ENCODE results near the gene RFX2. TPM values are rescaled to one million over a fixed set of nuclear protein-coding genes. Genes with fewer than 3 reads are reported as not detected.
A peak's percentile ranks its signal among the peaks of the same experiment; 100 is the strongest.

Gene RFX2
- total and polyA plus RNA-seq, 2 donors from 2014 or later = 4.6 to 12.6 TPM

- peaks cover 4 to 18% (median 14%) of the 10 kb centered on the region in 3 donors for H3K4me1 ChIP-seq (ENCODE audit: control insufficient read depth in 2 of 3, insufficient read depth in 2 of 3, low read depth in 1 of 3, low read length in 3 of 3)
- intact Hi-C loops (cut with DNase I) = no loop called here
- FAIRE-seq (no peak), DNase-seq (peak in 2 of 5 donors; percentile 57 to 90)
- no peaks in the 10 kb centered on the region for H3K36me3 ChIP-seq (ENCODE audit: control insufficient read depth in 2 of 3, insufficient read depth in 3 of 3, low read length in 3 of 3)
- H3K4me3 ChIP-seq (ENCODE audit: low read length in 3 of 3) = no peak overlapping the region
- no peak overlapping the region for H3K9ac ChIP-seq (ENCODE audit: low read length in 3 of 3)
- H3K27ac ChIP-seq (ENCODE audit: low read depth in 2 of 2, low read length in 2 of 2) = no peak overlapping the region
- H3K9me3 ChIP-seq (ENCODE audit: control insufficient read depth in 2 of 3, insufficient read depth in 1 of 3, low read length in 3 of 3) = no peaks in the 10 kb centered on the region
- no peaks in the 10 kb centered on the region for H3K27me3 ChIP-seq (ENCODE audit: control insufficient read depth, insufficient read depth, low read length)
- TF ChIP-seq CTCF (IDR thresholded peaks at IDR 0.05; ENCODE audit: borderline replicate concordance, extremely low read depth, insufficient read depth) = no peak
These were observed 162.9 kb downstream of the RFX2 start for GRCh38 chr19:5947435-5947834.

GRCh38 chr19:5943623-5944022 lies 166.7 kb downstream of the RFX2 start:
- intact Hi-C loops (cut with DNase I) = no loop called here
- TF ChIP-seq CTCF (IDR thresholded peaks at IDR 0.05; ENCODE audit: borderline replicate concordance, extremely low read depth, insufficient read depth) = no peak
- Histone ChIP-seq H3K9me3 (ENCODE audit: control insufficient read depth in 2 of 3, insufficient read depth in 1 of 3, low read length in 3 of 3) (no peaks in the 10 kb centered on the region), H3K4me3 (ENCODE audit: low read length in 3 of 3) (no peak overlapping the region), H3K9ac (ENCODE audit: low read length in 3 of 3) (no peak overlapping the region), H3K36me3 (ENCODE audit: control insufficient read depth in 2 of 3, insufficient read depth in 3 of 3, low read length in 3 of 3) (peaks cover 0 to 13% (median 10%) of the 10 kb centered on the region in 3 donors), H3K4me1 (ENCODE audit: control insufficient read depth in 2 of 3, insufficient read depth in 2 of 3, low read depth in 1 of 3, low read length in 3 of 3) (peaks cover 0 to 5% (median 3%) of the 10 kb centered on the region in 3 donors), H3K27ac (ENCODE audit: low read depth in 2 of 2, low read length in 2 of 2) (no peak overlapping the region), H3K27me3 (ENCODE audit: control insufficient read depth, insufficient read depth, low read length) (no peaks in the 10 kb centered on the region)
- FAIRE-seq (no peak), DNase-seq (no peak)

Other genes with a start within 250 kb of the RFX2 start
- 0.22 TPM for gene FUT5, start 240.0 kb downstream of the RFX2 start, total RNA-seq
- not detected for gene FUT5, start 240.0 kb downstream of the RFX2 start, polyA plus RNA-seq (ENCODE audit: insufficient read depth, low read depth, low replicate concordance)
- gene NDUFA11, start 206.7 kb downstream of the RFX2 start, total RNA-seq = 200 TPM
- 763 TPM for gene NDUFA11, start 206.7 kb downstream of the RFX2 start, polyA plus RNA-seq (ENCODE audit: insufficient read depth, low read depth, low replicate concordance)
- 8.7 TPM for gene VMAC, start 205.6 kb downstream of the RFX2 start, total RNA-seq
- 2.3 TPM for gene VMAC, start 205.6 kb downstream of the RFX2 start, polyA plus RNA-seq (ENCODE audit: insufficient read depth, low read depth, low replicate concordance)
- 82.1 TPM for gene CAPS, start 196.2 kb downstream of the RFX2 start, total RNA-seq
- gene CAPS, start 196.2 kb downstream of the RFX2 start, polyA plus RNA-seq (ENCODE audit: insufficient read depth, low read depth, low replicate concordance) = 53.0 TPM
- 69.7 TPM for gene RANBP3, start 132.4 kb downstream of the RFX2 start, total RNA-seq
- gene RANBP3, start 132.4 kb downstream of the RFX2 start, polyA plus RNA-seq (ENCODE audit: insufficient read depth, low read depth, low replicate concordance) = 33.7 TPM
- gene ACSBG2, start 25.2 kb upstream of the RFX2 start, total RNA-seq = not detected
- gene ACSBG2, start 25.2 kb upstream of the RFX2 start, polyA plus RNA-seq (ENCODE audit: insufficient read depth, low read depth, low replicate concordance) = 2.1 TPM
- gene MLLT1, start 169.5 kb upstream of the RFX2 start, total RNA-seq = 53.2 TPM
- gene MLLT1, start 169.5 kb upstream of the RFX2 start, polyA plus RNA-seq (ENCODE audit: insufficient read depth, low read depth, low replicate concordance) = 32.0 TPM
- not detected for gene ACER1, start 223.1 kb upstream of the RFX2 start, total RNA-seq
- gene ACER1, start 223.1 kb upstream of the RFX2 start, polyA plus RNA-seq (ENCODE audit: insufficient read depth, low read depth, low replicate concordance) = not detected

Data from kidney (tissue), 14 donors.